Measurements from ENCODE around the gene C2orf81. TPM values are rescaled to one million over a fixed set of nuclear protein-coding genes. Genes with fewer than 3 reads are reported as not detected.

Gene C2orf81
- total and polyA plus RNA-seq, 2 of the 4 experiments (the other 2 are of a cell fraction) = 0.18 to 0.74 TPM

- Histone ChIP-seq H3K4ac (ENCODE audit: low read depth, low read length) (peak within 1 kb of the TSS; percentile 82), H3K27me3 (ENCODE audit: control insufficient read depth, insufficient read depth, low read length) (peaks cover 5% of the 10 kb centered on the region; the same call in 1 of the 2 replicates), H4K5ac (ENCODE audit: low read depth, low read length) (peak within 1 kb of the TSS; percentile 86), H2BK120ac (ENCODE audit: low read depth, low read length) (peak within 1 kb of the TSS; percentile 55), H3K9me3 (ENCODE audit: control insufficient read depth, insufficient read depth, low read length) (no peaks in the 10 kb centered on the region), H3K18ac (ENCODE audit: low read depth, low read length) (peak within 1 kb of the TSS; percentile 29), H3K4me2 (ENCODE audit: low read depth, low read length) (peak within 1 kb of the TSS; percentile 54), H3K79me1 (ENCODE audit: low read depth in 1 of 2, low read length in 2 of 2) (peaks cover 18 to 33% of the 10 kb centered on the region in 2 experiments), H3K23ac (ENCODE audit: low read depth, low read length) (peak within 1 kb of the TSS; percentile 28; the same call in 1 of the 2 replicates), H4K91ac (ENCODE audit: insufficient read depth, low read depth, low read length) (peak within 1 kb of the TSS; percentile 73), H3K56ac (ENCODE audit: extremely low read depth, insufficient read depth, low read length) (no peak within 1 kb of the TSS; the same call in 1 of the 2 replicates), H3K14ac (replicated peaks; ENCODE audit: low read depth, low read length) (peak within 1 kb of the TSS; percentile 66; the same call in 1 of the 2 replicates), H3K4me1 (ENCODE audit: control insufficient read depth, insufficient read depth, low read length) (peaks cover 19% of the 10 kb centered on the region), H3K9ac (ENCODE audit: low read depth, low read length) (peak within 1 kb of the TSS; percentile 55), H2AK9ac (replicated peaks; ENCODE audit: low read depth, low read length, poor library complexity) (peak within 1 kb of the TSS; percentile 81), H2BK20ac (ENCODE audit: low read depth, low read length) (no peak within 1 kb of the TSS), H2AFZ (replicated peaks; ENCODE audit: low read length, poor library complexity) (peak within 1 kb of the TSS; percentile 94), H3K9me1 (ENCODE audit: insufficient read depth, low read length) (peaks cover 21% of the 10 kb centered on the region), H4K20me1 (ENCODE audit: insufficient read depth, low read length) (0 out of 2 replicates have a peak, but pooled peaks cover 3% of the 10 kb centered on the region), H3K4me3 (ENCODE audit: insufficient read depth, low read depth, low read length) (no peak within 1 kb of the TSS), H2AK5ac (ENCODE audit: low read depth, low read length) (peak within 1 kb of the TSS; percentile 92), H3K27ac (ENCODE audit: insufficient read depth, low read length) (peak within 1 kb of the TSS; percentile 70; the same call in 1 of the 2 replicates), H4K8ac (ENCODE audit: low read depth in 2 of 2, low read length in 2 of 2) (peak within 1 kb of the TSS; percentile 87 to 98), H2BK15ac (ENCODE audit: low read depth, low read length) (peak within 1 kb of the TSS; percentile 70; the same call in 1 of the 3 replicates), H2BK5ac (ENCODE audit: low read depth, low read length, poor library complexity, severe bottlenecking) (peak within 1 kb of the TSS; percentile 59), H3K36me3 (ENCODE audit: control insufficient read depth, insufficient read depth, low read length) (no peaks in the 10 kb centered on the region)
- intact Hi-C loops (cut with micrococcal nuclease) = no loop called here
- ATAC-seq (ENCODE audit: low read depth) (no peak), DNase-seq (no peak)
- CTCF ChIA-PET = no interaction called here
- in situ Hi-C loops (cut with MboI; ENCODE audit: low sequenced_read_pairs) = no loop called here
- no peak for TF ChIP-seq CEBPB (IDR thresholded peaks at IDR 0.05; ENCODE audit: low read depth, low read length)
- no peak for TF ChIP-seq SMC3 (IDR thresholded peaks at IDR 0.05; ENCODE audit: low read depth, low read length)
- no peak for TF ChIP-seq MAZ (IDR thresholded peaks at IDR 0.05; ENCODE audit: borderline replicate concordance, low read depth, low read length)
- no peak for TF ChIP-seq RCOR1 (IDR thresholded peaks at IDR 0.05; ENCODE audit: insufficient replicate concordance, low read length)
- POLR2A ChIA-PET (ENCODE audit: unreplicated experiment) = no interaction called here
- WGBS, 2 experiments (ENCODE audit: extremely low coverage in 2 of 2, insufficient read length in 1 of 2) = 47% methylated on average over 33 of the region's 75 CpGs; no CpG with 5 or more reads in 1 of the 2 experiments
- no TSS peak for BruUV-seq (replicated peaks)
- dilution Hi-C loops (cut with HindIII; ENCODE audit: low sequenced_read_pairs, unreplicated experiment) = no loop called here
Measured at GRCh38 chr2:74441690-74442482, 20.5 kb upstream of the C2orf81 start, which contains the start of gene RTKN. RTKN (minus strand) TSS chr2:74441937; CDS start chr2:74441816, 121 bp downstream.

All from IMR-90 (cell line).